GM12892 (cell line): ENCODE data around the gene KRT31.

Experiments used
- POLR2A ChIP-seq: IDR thresholded peaks from 2 replicates; pipeline ENCODE4 v1.6.1; 2011; ENCODE audit warnings: low read depth, low read length, control low read depth
- POLR2AphosphoS5 ChIP-seq: IDR thresholded peaks from 2 replicates; pipeline ENCODE4 v1.6.1; 2011; ENCODE audit warnings: low read depth, low read length, control low read depth
- TAF1 ChIP-seq: IDR thresholded peaks from 2 replicates; pipeline ENCODE4 v1.6.1; 2011; ENCODE audit warnings: low read depth, mild to moderate bottlenecking, control low read depth, low read length, borderline replicate concordance

DNA sequence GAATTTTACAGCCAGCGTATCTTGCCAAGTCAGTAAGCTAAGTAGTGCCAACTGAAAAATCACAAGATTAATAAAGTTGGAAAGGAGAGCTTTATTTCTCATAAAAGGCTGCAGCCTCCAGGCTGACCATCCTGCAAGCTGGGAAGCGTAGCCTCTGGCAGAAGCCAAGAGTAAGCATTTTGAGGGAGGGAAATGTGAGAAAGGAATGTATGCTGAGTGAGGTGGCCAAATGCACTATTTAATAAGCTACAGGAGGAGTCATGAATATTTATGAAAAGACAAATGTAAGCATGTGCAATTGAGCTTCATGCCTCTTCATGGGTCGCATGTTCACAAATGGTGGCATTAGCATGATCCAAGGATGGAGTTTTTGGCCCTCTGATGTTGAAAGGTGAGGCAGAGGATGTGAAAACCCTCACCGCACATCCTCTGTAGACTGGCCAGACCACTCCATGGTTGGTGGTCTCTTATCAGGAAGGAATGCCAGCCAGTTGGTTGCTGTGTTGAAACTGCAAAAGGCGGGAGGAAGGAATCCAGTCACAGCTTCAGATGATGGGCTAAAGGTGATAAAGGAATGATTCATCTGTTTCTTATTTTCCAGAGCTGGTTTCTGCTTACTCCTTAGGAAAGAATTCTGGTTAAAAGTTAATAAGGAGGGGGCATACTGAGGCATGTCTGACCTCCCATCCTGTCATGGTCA lies 37.0 kb downstream of the KRT31 start:
- no peak for TF ChIP-seq POLR2A
- TF ChIP-seq POLR2AphosphoS5 = no peak
- TF ChIP-seq TAF1 = no peak
